ENCODE measurements around the gene CTNNB1. TPM values are rescaled to one million over a fixed set of nuclear protein-coding genes. Genes with fewer than 3 reads are reported as not detected.

CTNNB1 gene
- total RNA-seq, 1 experiment from 2014 or later: 460 TPM

DNA sequence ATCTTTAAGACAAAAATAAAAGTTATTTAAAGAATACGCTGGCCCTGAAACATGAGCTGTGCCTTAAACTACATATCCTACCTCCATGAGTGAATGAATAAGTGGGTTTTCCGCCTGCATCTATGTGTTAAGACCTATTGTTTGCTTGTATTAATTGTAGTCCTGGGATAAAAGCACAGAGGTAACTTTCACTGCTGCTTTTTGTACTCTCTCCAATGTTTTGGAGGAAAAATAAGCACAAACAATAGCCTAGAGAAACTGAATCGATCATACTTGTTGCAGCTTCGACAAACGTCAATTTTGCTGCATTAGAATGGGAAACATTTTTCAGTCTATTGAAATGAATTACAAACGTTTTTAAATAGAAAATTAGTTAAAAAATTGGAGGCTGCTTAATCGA lies 1.3 kb upstream of the CTNNB1 start:
- TSS peak; percentile 60 for BruUV-seq (replicated peaks)
- no peaks in the 10 kb centered on the region for H3K27me3 ChIP-seq (ENCODE audit: low read length)
- H3K4me3 ChIP-seq (ENCODE audit: low read length): no peak overlapping the region; the same call in 1 of the 2 replicates
- no peak overlapping the region for H3K9ac ChIP-seq (ENCODE audit: low read length)
- TF ChIP-seq, protein P1, sequence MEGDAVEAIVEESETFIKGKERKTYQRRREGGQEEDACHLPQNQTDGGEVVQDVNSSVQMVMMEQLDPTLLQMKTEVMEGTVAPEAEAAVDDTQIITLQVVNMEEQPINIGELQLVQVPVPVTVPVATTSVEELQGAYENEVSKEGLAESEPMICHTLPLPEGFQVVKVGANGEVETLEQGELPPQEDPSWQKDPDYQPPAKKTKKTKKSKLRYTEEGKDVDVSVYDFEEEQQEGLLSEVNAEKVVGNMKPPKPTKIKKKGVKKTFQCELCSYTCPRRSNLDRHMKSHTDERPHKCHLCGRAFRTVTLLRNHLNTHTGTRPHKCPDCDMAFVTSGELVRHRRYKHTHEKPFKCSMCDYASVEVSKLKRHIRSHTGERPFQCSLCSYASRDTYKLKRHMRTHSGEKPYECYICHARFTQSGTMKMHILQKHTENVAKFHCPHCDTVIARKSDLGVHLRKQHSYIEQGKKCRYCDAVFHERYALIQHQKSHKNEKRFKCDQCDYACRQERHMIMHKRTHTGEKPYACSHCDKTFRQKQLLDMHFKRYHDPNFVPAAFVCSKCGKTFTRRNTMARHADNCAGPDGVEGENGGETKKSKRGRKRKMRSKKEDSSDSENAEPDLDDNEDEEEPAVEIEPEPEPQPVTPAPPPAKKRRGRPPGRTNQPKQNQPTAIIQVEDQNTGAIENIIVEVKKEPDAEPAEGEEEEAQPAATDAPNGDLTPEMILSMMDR (conservative IDR thresholded peaks at IDR 0.05; ENCODE audit: low read depth, low read length): no peak
- TF ChIP-seq EZH2 (IDR thresholded peaks at IDR 0.05; ENCODE audit: low read length, unreplicated experiment): no peak
- no peak for TF ChIP-seq EZH2phosphoT487 (IDR thresholded peaks at IDR 0.05; ENCODE audit: borderline replicate concordance, low read length)
- H4K20me1 ChIP-seq (ENCODE audit: low read length): peaks cover 30% of the 10 kb centered on the region
- no peak overlapping the region for H2AFZ ChIP-seq (ENCODE audit: low read length)
- ATAC-seq (no peak), DNase-seq (no peak)
- H3K9me2 ChIP-seq (replicated peaks; ENCODE audit: low read length): no peaks in the 10 kb centered on the region
- ChIA-PET CTCF (no interaction called here), POLR2A (ENCODE audit: unreplicated experiment) (interaction anchor here (0.5 to 0.6 kb wide), 2 partner anchors 356 to 785 kb away, joined by 3 read pairs; no protein-coding TSS in a partner anchor)
- no peaks in the 10 kb centered on the region for H3K9me3 ChIP-seq (ENCODE audit: low read length)
- no peak overlapping the region for H3K27ac ChIP-seq (ENCODE audit: low read length)
- intact Hi-C loops (cut with micrococcal nuclease): no loop called here
- peak overlapping the region; percentile 96 for H3K4me2 ChIP-seq (ENCODE audit: low read length)
- no peaks in the 10 kb centered on the region for H3F3A ChIP-seq (ENCODE audit: low read length, unreplicated experiment)
- H3K4me1 ChIP-seq (ENCODE audit: insufficient read depth, low read length): peaks cover 17% of the 10 kb centered on the region
- peaks cover 36% of the 10 kb centered on the region for H3K79me2 ChIP-seq (ENCODE audit: low read length)
- H3K36me3 ChIP-seq (ENCODE audit: low read depth, low read length): no peaks in the 10 kb centered on the region

GRCh38 chr3:41198526-41198925 lies 779 bp upstream of the CTNNB1 start:
- Histone ChIP-seq H2AFZ (ENCODE audit: low read length) (peak overlapping the region; percentile 87), H3K79me2 (ENCODE audit: low read length) (peaks cover 41% of the 10 kb centered on the region), H3K9ac (ENCODE audit: low read length) (peak overlapping the region; percentile 92), H3K9me2 (replicated peaks; ENCODE audit: low read length) (no peaks in the 10 kb centered on the region), H4K20me1 (ENCODE audit: low read length) (peaks cover 34% of the 10 kb centered on the region), H3K27ac (ENCODE audit: low read length) (no peak overlapping the region), H3K4me1 (ENCODE audit: insufficient read depth, low read length) (peaks cover 21% of the 10 kb centered on the region), H3K4me2 (ENCODE audit: low read length) (peak overlapping the region; percentile 96), H3K36me3 (ENCODE audit: low read depth, low read length) (no peaks in the 10 kb centered on the region), H3K9me3 (ENCODE audit: low read length) (no peaks in the 10 kb centered on the region), H3K4me3 (ENCODE audit: low read length) (peak overlapping the region; percentile 90), H3K27me3 (ENCODE audit: low read length) (no peaks in the 10 kb centered on the region), H3F3A (ENCODE audit: low read length, unreplicated experiment) (no peaks in the 10 kb centered on the region)
- ATAC-seq: peak; percentile 1; the same call in 1 of the 2 replicates
- TF ChIP-seq EZH2 (IDR thresholded peaks at IDR 0.05; ENCODE audit: low read length, unreplicated experiment) (no peak), EZH2phosphoT487 (IDR thresholded peaks at IDR 0.05; ENCODE audit: borderline replicate concordance, low read length) (no peak)
- TF ChIP-seq, protein P1 (conservative IDR thresholded peaks at IDR 0.05; ENCODE audit: low read depth, low read length): no peak
- BruUV-seq (replicated peaks): no TSS peak
- no peak for DNase-seq
- POLR2A ChIA-PET (ENCODE audit: unreplicated experiment): interaction anchor here (0.5 to 0.7 kb wide), 3 partner anchors 135 to 785 kb away, joined by 3 read pairs; no protein-coding TSS in a partner anchor
- CTCF ChIA-PET: no interaction called here
- intact Hi-C loops (cut with micrococcal nuclease): no loop called here

DNA sequence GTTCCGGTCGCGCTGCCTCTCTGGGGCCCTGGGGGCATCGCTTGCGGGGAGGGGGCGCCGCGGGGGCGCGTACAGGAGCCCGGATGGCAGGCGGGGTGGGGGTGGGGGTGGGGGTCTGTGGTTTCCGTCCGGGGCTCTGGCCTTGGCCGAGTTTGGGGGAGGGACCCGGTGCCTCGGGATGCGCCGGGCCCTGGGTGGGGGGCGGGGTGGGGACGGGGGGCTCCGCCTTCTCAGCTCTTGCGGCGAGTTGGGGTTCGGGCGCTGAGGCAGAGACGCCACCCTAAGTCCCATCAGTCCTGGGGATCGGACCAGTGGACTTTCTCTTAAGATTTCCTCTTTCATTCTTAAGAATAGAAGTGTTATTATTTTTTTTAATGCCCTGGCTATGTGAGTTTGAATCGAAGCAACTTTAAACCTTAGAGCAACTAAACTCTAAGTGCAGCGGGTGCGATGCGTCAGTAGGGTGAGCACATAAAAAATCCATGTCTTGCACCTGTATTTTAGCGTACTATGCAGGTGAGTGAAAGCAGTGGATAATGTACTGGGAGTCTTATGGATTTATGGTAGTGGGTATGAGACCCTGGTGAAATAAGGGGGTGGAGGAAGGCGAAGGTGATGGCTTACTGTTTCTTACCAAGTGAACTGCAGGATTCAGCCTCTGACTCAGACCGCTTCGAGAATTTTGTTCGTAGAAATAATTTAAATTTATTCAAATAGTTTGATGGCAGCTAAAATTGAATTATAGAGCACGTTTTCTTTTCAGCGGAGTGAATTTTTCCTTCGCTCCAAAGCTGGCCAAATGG lies 762 bp downstream of the CTNNB1 start:
- DNase-seq (peak; percentile 46), ATAC-seq (peak; percentile 14)
- Histone ChIP-seq H3K27me3 (ENCODE audit: low read length) (no peaks in the 10 kb centered on the region), H3K9ac (ENCODE audit: low read length) (peak overlapping the region; percentile 92), H3K4me2 (ENCODE audit: low read length) (peak overlapping the region; percentile 96), H2AFZ (ENCODE audit: low read length) (no peak overlapping the region), H3F3A (ENCODE audit: low read length, unreplicated experiment) (no peaks in the 10 kb centered on the region), H3K4me1 (ENCODE audit: insufficient read depth, low read length) (peaks cover 27% of the 10 kb centered on the region), H3K9me2 (replicated peaks; ENCODE audit: low read length) (no peaks in the 10 kb centered on the region), H3K9me3 (ENCODE audit: low read length) (no peaks in the 10 kb centered on the region), H3K4me3 (ENCODE audit: low read length) (peak overlapping the region; percentile 90), H3K79me2 (ENCODE audit: low read length) (peaks cover 56% of the 10 kb centered on the region), H3K36me3 (ENCODE audit: low read depth, low read length) (no peaks in the 10 kb centered on the region), H3K27ac (ENCODE audit: low read length) (peak overlapping the region; percentile 60; the same call in 1 of the 2 replicates), H4K20me1 (ENCODE audit: low read length) (peaks cover 50% of the 10 kb centered on the region)
- ChIA-PET CTCF (no interaction called here), POLR2A (ENCODE audit: unreplicated experiment) (no interaction called here)
- no peak for TF ChIP-seq EZH2phosphoT487 (IDR thresholded peaks at IDR 0.05; ENCODE audit: borderline replicate concordance, low read length)
- TF ChIP-seq, protein P1 (conservative IDR thresholded peaks at IDR 0.05; ENCODE audit: low read depth, low read length): no peak
- TF ChIP-seq EZH2 (IDR thresholded peaks at IDR 0.05; ENCODE audit: low read length, unreplicated experiment): no peak
- BruUV-seq (replicated peaks): TSS peak; percentile 36
- intact Hi-C loops (cut with micrococcal nuclease): loop anchor here (1.0 to 5.0 kb wide), 6 partner anchors 67 to 682 kb away; no protein-coding TSS in a partner anchor
